WERI-Rb-1 (cell line): ENCODE measurements around the gene YES1.
"Not testable (repeated sequence)": the region's sequence is repeated elsewhere in the genome, so short reads cannot be mapped to it uniquely, and the experiment has no call there.

Experiments used
- DNase-seq: peaks from one replicate; pipeline ENCODE4 v3.0.0-alpha.2; 2020
- H3K27ac ChIP-seq: fragments of 250-450 bp; sonication (Bioruptor Pico); 2 replicates; pipeline ENCODE4 v1.5.1; 2020; ENCODE audit warnings: mild to moderate bottlenecking, moderate library complexity
- H3K27me3 ChIP-seq: fragments of 250-450 bp; sonication (Bioruptor Pico); 2 replicates; pipeline ENCODE4 v1.5.1; 2021; ENCODE audit warnings: mild to moderate bottlenecking, low read depth, moderate library complexity; ENCODE audit not compliant: insufficient read depth, severe bottlenecking
- H3K36me3 ChIP-seq: fragments of 250-450 bp; sonication (Bioruptor Pico); 2 replicates; pipeline ENCODE4 v1.5.1; 2020; ENCODE audit warnings: mild to moderate bottlenecking, moderate library complexity
- H3K4me3 ChIP-seq: 2 replicates; pipeline ENCODE4 v1.5.1; 2011; ENCODE audit warnings: low read depth, mild to moderate bottlenecking, control low read depth, low read length
- H3K9me3 ChIP-seq: fragments of 250-450 bp; sonication (Bioruptor Pico); 2 replicates; pipeline ENCODE4 v1.5.1; 2021; ENCODE audit warnings: mild to moderate bottlenecking, moderate library complexity; ENCODE audit not compliant: severe bottlenecking
- CTCF ChIP-seq: IDR thresholded peaks from 2 replicates; pipeline ENCODE4 v1.5.1; 2011; ENCODE audit warnings: low read depth, mild to moderate bottlenecking, control low read depth, inconsistent platforms, low read length

Gene YES1

GRCh38 chr18:785242-785641, 26.8 kb downstream of the YES1 start:
- Histone ChIP-seq H3K9me3 (no peaks in the 10 kb centered on the region), H3K36me3 (no peaks in the 10 kb centered on the region), H3K27ac (no peak overlapping the region), H3K4me3 (no peak overlapping the region), H3K27me3 (no peaks in the 10 kb centered on the region)
- TF ChIP-seq CTCF: no peak
- DNase-seq: no peak

- no peaks in the 10 kb centered on the region for H3K27me3 ChIP-seq
- no peak for DNase-seq
- H3K36me3 ChIP-seq: no peaks in the 10 kb centered on the region
- H3K27ac ChIP-seq: no peak overlapping the region
- H3K9me3 ChIP-seq: no peaks in the 10 kb centered on the region
- H3K4me3 ChIP-seq: no peak overlapping the region
- TF ChIP-seq CTCF: no peak
These were observed 27.4 kb downstream of the YES1 start for GRCh38 chr18:784470-785172.

GRCh38 chr18:778194-778927, 33.7 kb downstream of the YES1 start:
- DNase-seq: no peak
- H3K36me3 ChIP-seq: no peaks in the 10 kb centered on the region
- no peaks in the 10 kb centered on the region for H3K27me3 ChIP-seq
- H3K27ac ChIP-seq: no peak overlapping the region
- H3K4me3 ChIP-seq: no peak overlapping the region
- TF ChIP-seq CTCF: no peak
- H3K9me3 ChIP-seq: no peaks in the 10 kb centered on the region

- Histone ChIP-seq H3K9me3 (no peaks in the 10 kb centered on the region), H3K27ac (no peak overlapping the region), H3K4me3 (no peak overlapping the region), H3K27me3 (no peaks in the 10 kb centered on the region), H3K36me3 (no peaks in the 10 kb centered on the region)
- DNase-seq: no peak
- no peak for TF ChIP-seq CTCF
These were observed 35.0 kb downstream of the YES1 start for GRCh38 chr18:777021-777420.

GRCh38 chr18:776044-776443, 36.0 kb downstream of the YES1 start:
- not testable (repeated sequence) for H3K27me3 ChIP-seq, H3K27ac ChIP-seq, H3K4me3 ChIP-seq, H3K9me3 ChIP-seq, H3K36me3 ChIP-seq, DNase-seq

GRCh38 chr18:774811-775210, 37.2 kb downstream of the YES1 start:
- H3K36me3 ChIP-seq: no peaks in the 10 kb centered on the region
- no peak overlapping the region for H3K27ac ChIP-seq
- DNase-seq: no peak
- no peak for TF ChIP-seq CTCF
- no peaks in the 10 kb centered on the region for H3K27me3 ChIP-seq
- no peak overlapping the region for H3K4me3 ChIP-seq
- H3K9me3 ChIP-seq: no peaks in the 10 kb centered on the region
